OCI-LY3 (cell line): ENCODE data around the gene TERC.

Experiments used
- EZH2phosphoT487 ChIP-seq: fragments of 200-600 bp; shearing (Covaris generic); IDR thresholded peaks from 2 replicates; pipeline ENCODE4 v1.6.1; 2018; ENCODE audit warnings: antibody characterized with exemption, mixed run types, low read depth
- TF ChIP-seq, protein P1 (sequence below): fragments of 200-600, 300-600 bp; sonication (generic); IDR thresholded peaks from 2 replicates; pipeline ENCODE4 v1.5.1; 2014; ENCODE audit warnings: antibody characterized with exemption, low read length, low read depth

GRCh38 chr3:169769287-169770181 lies 4.7 kb upstream of the TERC start, which contains the start of gene ACTRT3:
- TF ChIP-seq, protein P1, sequence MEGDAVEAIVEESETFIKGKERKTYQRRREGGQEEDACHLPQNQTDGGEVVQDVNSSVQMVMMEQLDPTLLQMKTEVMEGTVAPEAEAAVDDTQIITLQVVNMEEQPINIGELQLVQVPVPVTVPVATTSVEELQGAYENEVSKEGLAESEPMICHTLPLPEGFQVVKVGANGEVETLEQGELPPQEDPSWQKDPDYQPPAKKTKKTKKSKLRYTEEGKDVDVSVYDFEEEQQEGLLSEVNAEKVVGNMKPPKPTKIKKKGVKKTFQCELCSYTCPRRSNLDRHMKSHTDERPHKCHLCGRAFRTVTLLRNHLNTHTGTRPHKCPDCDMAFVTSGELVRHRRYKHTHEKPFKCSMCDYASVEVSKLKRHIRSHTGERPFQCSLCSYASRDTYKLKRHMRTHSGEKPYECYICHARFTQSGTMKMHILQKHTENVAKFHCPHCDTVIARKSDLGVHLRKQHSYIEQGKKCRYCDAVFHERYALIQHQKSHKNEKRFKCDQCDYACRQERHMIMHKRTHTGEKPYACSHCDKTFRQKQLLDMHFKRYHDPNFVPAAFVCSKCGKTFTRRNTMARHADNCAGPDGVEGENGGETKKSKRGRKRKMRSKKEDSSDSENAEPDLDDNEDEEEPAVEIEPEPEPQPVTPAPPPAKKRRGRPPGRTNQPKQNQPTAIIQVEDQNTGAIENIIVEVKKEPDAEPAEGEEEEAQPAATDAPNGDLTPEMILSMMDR: no peak
- TF ChIP-seq EZH2phosphoT487: no peak
